ENCODE data around the gene OR8D1.
"Not testable (repeated sequence)": the region's sequence is repeated elsewhere in the genome, so short reads cannot be mapped to it uniquely, and the experiment has no call there.

Gene OR8D1

GRCh38 chr11:124277207-124277606 is 36.5 kb downstream of the OR8D1 start:
- no peak overlapping the region for H2BK120ac ChIP-seq (ENCODE audit: insufficient read depth, low read length, poor library complexity)
- no peak for DNase-seq
- no peaks in the 10 kb centered on the region for H3K27me3 ChIP-seq (ENCODE audit: insufficient read depth, low read length)
- H2BK5ac ChIP-seq (ENCODE audit: low read depth, low read length, poor library complexity): no peak overlapping the region
- H4K91ac ChIP-seq (ENCODE audit: low read depth, low read length): no peak overlapping the region
- no peak overlapping the region for H3K9ac ChIP-seq (ENCODE audit: low read length)
- H3K27ac ChIP-seq (ENCODE audit: low read depth, low read length): no peak overlapping the region
- H3K9me3 ChIP-seq (ENCODE audit: insufficient read depth, low read depth, low read length): no peaks in the 10 kb centered on the region
- no peak overlapping the region for H2AK5ac ChIP-seq (ENCODE audit: low read length)
- no peak overlapping the region for H3K4me2 ChIP-seq (ENCODE audit: low read length)
- no peaks in the 10 kb centered on the region for H3K4me1 ChIP-seq (ENCODE audit: control insufficient read depth in 1 of 2, insufficient read depth in 2 of 2, low read length in 2 of 2)
- H3K18ac ChIP-seq (ENCODE audit: low read length): no peak overlapping the region
- no peaks in the 10 kb centered on the region for H3K36me3 ChIP-seq (ENCODE audit: control insufficient read depth in 1 of 2, insufficient read depth in 2 of 2, low read length in 2 of 2)
- no peak overlapping the region for H4K12ac ChIP-seq (ENCODE audit: low read depth, low read length)
- no peak overlapping the region for H2BK12ac ChIP-seq (ENCODE audit: low read length)
- no peaks in the 10 kb centered on the region for H3K79me1 ChIP-seq (ENCODE audit: low read length)
- no peaks in the 10 kb centered on the region for H3K79me2 ChIP-seq (ENCODE audit: control insufficient read depth, insufficient read depth, low read length, poor library complexity)
- H3K23ac ChIP-seq (ENCODE audit: low read length): no peak overlapping the region
- H3K4ac ChIP-seq (ENCODE audit: low read depth, low read length): no peak overlapping the region
- no peak overlapping the region for H2AFZ ChIP-seq (ENCODE audit: insufficient read depth, low read length, poor library complexity)
- no peak overlapping the region for H3K4me3 ChIP-seq (ENCODE audit: low read depth, low read length)
- no peak overlapping the region for H4K8ac ChIP-seq (ENCODE audit: low read depth, low read length)
- WGBS (ENCODE audit: extremely low coverage, insufficient coverage, insufficient read length): no CpG with 5 or more reads among the region's 3 CpGs
- H3K14ac ChIP-seq (ENCODE audit: low read length): no peak overlapping the region

- H3K14ac ChIP-seq (ENCODE audit: low read length): no peak overlapping the region
- no peaks in the 10 kb centered on the region for H3K4me1 ChIP-seq (ENCODE audit: control insufficient read depth in 1 of 2, insufficient read depth in 2 of 2, low read length in 2 of 2)
- no peak for DNase-seq
- no peak overlapping the region for H2AK5ac ChIP-seq (ENCODE audit: low read length)
- H4K91ac ChIP-seq (ENCODE audit: low read depth, low read length): no peak overlapping the region
- no peak overlapping the region for H4K12ac ChIP-seq (ENCODE audit: low read depth, low read length)
- H3K4ac ChIP-seq (ENCODE audit: low read depth, low read length): no peak overlapping the region
- H3K4me3 ChIP-seq (ENCODE audit: low read depth, low read length): no peak overlapping the region
- H3K18ac ChIP-seq (ENCODE audit: low read length): no peak overlapping the region
- H3K36me3 ChIP-seq (ENCODE audit: control insufficient read depth in 1 of 2, insufficient read depth in 2 of 2, low read length in 2 of 2): no peaks in the 10 kb centered on the region
- no peak overlapping the region for H2BK5ac ChIP-seq (ENCODE audit: low read depth, low read length, poor library complexity)
- H3K23ac ChIP-seq (ENCODE audit: low read length): no peak overlapping the region
- H4K8ac ChIP-seq (ENCODE audit: low read depth, low read length): no peak overlapping the region
- H3K27me3 ChIP-seq (ENCODE audit: insufficient read depth, low read length): no peaks in the 10 kb centered on the region
- H3K9me3 ChIP-seq (ENCODE audit: insufficient read depth, low read depth, low read length): no peaks in the 10 kb centered on the region
- no peak overlapping the region for H3K4me2 ChIP-seq (ENCODE audit: low read length)
- H3K9ac ChIP-seq (ENCODE audit: low read length): no peak overlapping the region
- H3K79me2 ChIP-seq (ENCODE audit: control insufficient read depth, insufficient read depth, low read length, poor library complexity): no peaks in the 10 kb centered on the region
- no CpG with 5 or more reads among the region's 1 CpG for WGBS (ENCODE audit: extremely low coverage, insufficient coverage, insufficient read length)
- H2BK12ac ChIP-seq (ENCODE audit: low read length): no peak overlapping the region
- H2AFZ ChIP-seq (ENCODE audit: insufficient read depth, low read length, poor library complexity): no peak overlapping the region
- no peaks in the 10 kb centered on the region for H3K79me1 ChIP-seq (ENCODE audit: low read length)
- no peak overlapping the region for H2BK120ac ChIP-seq (ENCODE audit: insufficient read depth, low read length, poor library complexity)
- no peak overlapping the region for H3K27ac ChIP-seq (ENCODE audit: low read depth, low read length)
Observed at GRCh38 chr11:124276081-124276480, 37.7 kb downstream of the OR8D1 start.

DNA sequence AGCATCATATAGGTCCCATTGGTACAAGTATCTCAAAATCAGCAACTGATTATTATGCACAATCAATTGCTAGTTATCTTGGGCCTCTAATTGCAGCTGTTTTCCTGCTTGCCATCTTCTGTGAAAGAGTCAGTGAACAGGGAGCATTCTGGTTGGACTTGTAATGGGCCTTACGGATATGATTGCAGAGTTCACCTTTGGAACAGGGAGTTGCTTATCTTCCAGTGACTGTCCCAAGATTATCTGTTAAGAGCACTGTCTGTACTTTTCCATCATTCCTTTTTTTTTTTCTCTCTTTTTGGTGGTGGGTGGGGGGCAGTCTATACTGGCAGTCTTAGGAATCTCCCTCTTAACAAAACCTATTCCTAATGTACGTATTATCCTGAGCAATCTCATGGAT is 39.7 kb downstream of the OR8D1 start:
- no peaks in the 10 kb centered on the region for H3K9me3 ChIP-seq (ENCODE audit: insufficient read depth, low read depth, low read length)
- no peak overlapping the region for H2BK5ac ChIP-seq (ENCODE audit: low read depth, low read length, poor library complexity)
- H4K91ac ChIP-seq (ENCODE audit: low read depth, low read length): no peak overlapping the region
- H2BK120ac ChIP-seq (ENCODE audit: insufficient read depth, low read length, poor library complexity): no peak overlapping the region
- no peak overlapping the region for H2AFZ ChIP-seq (ENCODE audit: insufficient read depth, low read length, poor library complexity)
- H4K12ac ChIP-seq (ENCODE audit: low read depth, low read length): no peak overlapping the region
- H3K4me3 ChIP-seq (ENCODE audit: low read depth, low read length): no peak overlapping the region
- H3K14ac ChIP-seq (ENCODE audit: low read length): no peak overlapping the region
- H3K79me2 ChIP-seq (ENCODE audit: control insufficient read depth, insufficient read depth, low read length, poor library complexity): no peaks in the 10 kb centered on the region
- DNase-seq: no peak
- no peaks in the 10 kb centered on the region for H3K4me1 ChIP-seq (ENCODE audit: control insufficient read depth in 1 of 2, insufficient read depth in 2 of 2, low read length in 2 of 2)
- no peak overlapping the region for H3K18ac ChIP-seq (ENCODE audit: low read length)
- no peaks in the 10 kb centered on the region for H3K36me3 ChIP-seq (ENCODE audit: control insufficient read depth in 1 of 2, insufficient read depth in 2 of 2, low read length in 2 of 2)
- H3K4me2 ChIP-seq (ENCODE audit: low read length): no peak overlapping the region
- WGBS (ENCODE audit: extremely low coverage, insufficient coverage, insufficient read length): no CpG with 5 or more reads among the region's 2 CpGs
- H2BK12ac ChIP-seq (ENCODE audit: low read length): no peak overlapping the region
- H3K4ac ChIP-seq (ENCODE audit: low read depth, low read length): no peak overlapping the region
- H3K27me3 ChIP-seq (ENCODE audit: insufficient read depth, low read length): no peaks in the 10 kb centered on the region
- no peak overlapping the region for H3K9ac ChIP-seq (ENCODE audit: low read length)
- no peak overlapping the region for H3K23ac ChIP-seq (ENCODE audit: low read length)
- no peak overlapping the region for H2AK5ac ChIP-seq (ENCODE audit: low read length)
- H3K79me1 ChIP-seq (ENCODE audit: low read length): no peaks in the 10 kb centered on the region
- H3K27ac ChIP-seq (ENCODE audit: low read depth, low read length): no peak overlapping the region
- H4K8ac ChIP-seq (ENCODE audit: low read depth, low read length): no peak overlapping the region

- not testable (repeated sequence) for DNase-seq; H3K9ac ChIP-seq (ENCODE audit: low read length); H3K4me3 ChIP-seq (ENCODE audit: low read depth, low read length); H2BK5ac ChIP-seq (ENCODE audit: low read depth, low read length, poor library complexity); H3K27me3 ChIP-seq (ENCODE audit: insufficient read depth, low read length); H2AFZ ChIP-seq (ENCODE audit: insufficient read depth, low read length, poor library complexity); H3K14ac ChIP-seq (ENCODE audit: low read length); H2AK5ac ChIP-seq (ENCODE audit: low read length); H3K27ac ChIP-seq (ENCODE audit: low read depth, low read length); H3K36me3 ChIP-seq (ENCODE audit: control insufficient read depth in 1 of 2, insufficient read depth in 2 of 2, low read length in 2 of 2); H4K12ac ChIP-seq (ENCODE audit: low read depth, low read length); H3K4me2 ChIP-seq (ENCODE audit: low read length); H2BK120ac ChIP-seq (ENCODE audit: insufficient read depth, low read length, poor library complexity); H2BK12ac ChIP-seq (ENCODE audit: low read length); H3K18ac ChIP-seq (ENCODE audit: low read length); H3K79me2 ChIP-seq (ENCODE audit: control insufficient read depth, insufficient read depth, low read length, poor library complexity); H3K23ac ChIP-seq (ENCODE audit: low read length); H3K4ac ChIP-seq (ENCODE audit: low read depth, low read length); H3K79me1 ChIP-seq (ENCODE audit: low read length); H3K4me1 ChIP-seq (ENCODE audit: control insufficient read depth in 1 of 2, insufficient read depth in 2 of 2, low read length in 2 of 2); H4K8ac ChIP-seq (ENCODE audit: low read depth, low read length); H4K91ac ChIP-seq (ENCODE audit: low read depth, low read length); H3K9me3 ChIP-seq (ENCODE audit: insufficient read depth, low read depth, low read length)
- WGBS (ENCODE audit: extremely low coverage, insufficient coverage, insufficient read length): no CpG with 5 or more reads among the region's 7 CpGs
Observed at GRCh38 chr11:124270886-124271285, 42.9 kb downstream of the OR8D1 start.
